ENCODE results near the gene DDI1.

DDI1 gene

GRCh38 chr11:104036588-104036987, at the start of gene DDI1:
TSS of gene DDI1 (plus strand) at chr11:104036640. CDS start at chr11:104036823, 183 bp downstream.
- no peak for DNase-seq (ENCODE audit: extremely low read depth in 1 of 2, low read depth in 1 of 2)

DNA sequence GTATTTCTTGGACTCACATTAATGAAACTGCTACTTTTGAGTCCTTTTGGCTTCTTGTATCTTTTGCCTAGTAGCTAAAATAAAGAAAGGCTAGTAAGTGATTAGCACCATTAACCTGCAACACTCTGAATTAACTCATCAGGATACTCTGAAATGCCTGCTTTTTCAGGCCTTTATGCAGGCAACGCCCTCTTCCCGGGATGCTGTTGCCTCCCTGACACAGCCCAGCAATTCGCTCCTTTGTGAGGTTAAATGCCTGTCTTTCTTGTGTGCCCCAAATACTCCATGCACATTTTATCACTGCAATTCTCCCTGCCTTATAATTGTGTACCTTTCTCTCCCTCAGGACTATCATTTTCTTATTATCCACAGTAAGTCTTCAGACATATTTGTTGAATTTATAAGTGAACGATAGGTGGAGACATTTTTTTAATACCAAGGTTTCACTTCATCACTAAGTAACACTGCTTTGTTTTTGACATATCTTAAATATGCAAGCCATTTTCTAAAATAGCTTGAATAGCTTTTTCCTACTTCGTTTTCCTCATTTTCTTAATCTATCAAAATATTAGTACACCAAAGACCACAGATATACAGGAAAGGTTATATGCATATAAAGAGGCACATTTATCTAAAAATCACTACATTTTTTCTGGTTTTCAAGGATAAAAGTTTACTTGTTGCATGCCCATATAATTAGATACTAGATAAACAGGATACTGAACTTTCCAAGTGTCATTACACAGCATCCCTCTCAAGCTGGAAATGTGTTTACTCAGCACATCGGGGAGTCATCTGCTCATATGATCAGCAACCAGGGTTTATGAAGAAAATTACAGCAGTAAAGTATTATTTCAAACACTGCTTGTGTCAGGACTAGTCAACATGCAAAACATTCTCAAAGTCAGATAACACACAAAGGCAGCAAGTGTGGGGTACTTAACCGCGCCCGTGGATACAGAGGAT, 48.5 kb upstream of the DDI1 start:
- no peak for DNase-seq (ENCODE audit: extremely low read depth in 1 of 2, low read depth in 1 of 2)

- no peak for DNase-seq (ENCODE audit: extremely low read depth in 1 of 2, low read depth in 1 of 2)
These were observed 47.9 kb upstream of the DDI1 start for GRCh38 chr11:103988595-103988969.

DNA sequence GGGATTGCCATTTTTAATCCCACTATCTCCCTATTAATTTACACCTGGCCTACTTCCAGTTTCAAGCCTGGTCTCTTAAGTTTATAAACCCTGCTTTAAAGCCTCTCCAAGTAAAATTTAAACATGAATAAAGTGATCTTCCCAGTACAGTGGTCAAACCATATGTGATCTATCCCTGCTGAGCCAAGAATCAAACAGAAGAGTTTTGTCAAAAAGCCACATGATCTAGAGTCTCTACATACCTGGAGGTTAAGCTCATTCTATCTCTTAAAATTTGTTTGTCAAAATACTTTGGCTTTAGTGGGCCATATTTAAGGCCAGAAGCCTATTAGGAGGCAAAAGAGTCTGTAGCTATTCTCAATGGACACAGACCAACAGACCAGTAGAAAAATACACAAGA, 42.9 kb upstream of the DDI1 start:
- DNase-seq (ENCODE audit: extremely low read depth in 1 of 2, low read depth in 1 of 2), result no peak

DNA sequence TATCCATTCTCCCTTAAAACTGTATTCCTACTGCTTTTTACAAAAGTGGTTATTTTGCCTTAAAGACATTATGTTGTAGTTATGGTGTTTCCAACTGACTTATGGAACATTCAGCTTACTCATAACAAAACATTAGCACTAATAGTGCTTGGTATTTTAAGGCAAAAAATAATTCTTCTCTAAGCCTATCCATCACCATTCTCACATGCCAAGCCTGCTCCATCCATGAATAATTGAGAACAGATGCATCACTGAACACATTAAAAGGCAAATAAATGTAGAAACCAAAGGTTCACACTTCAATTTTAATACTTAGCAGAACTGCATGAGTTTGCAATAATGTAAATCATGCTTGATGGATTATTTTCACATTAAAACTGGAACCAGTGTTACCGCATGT, 42.3 kb upstream of the DDI1 start:
- DNase-seq (ENCODE audit: extremely low read depth in 1 of 2, low read depth in 1 of 2), result no peak

- DNase-seq (ENCODE audit: extremely low read depth in 1 of 2, low read depth in 1 of 2), result no peak
These were observed 41.9 kb upstream of the DDI1 start for GRCh38 chr11:103994518-103994917.

GRCh38 chr11:103995896-103996295, 40.5 kb upstream of the DDI1 start:
- DNase-seq (ENCODE audit: extremely low read depth in 1 of 2, low read depth in 1 of 2), result no peak

GRCh38 chr11:103997082-103997481, 39.4 kb upstream of the DDI1 start:
- no peak for DNase-seq (ENCODE audit: extremely low read depth in 1 of 2, low read depth in 1 of 2)

DNA sequence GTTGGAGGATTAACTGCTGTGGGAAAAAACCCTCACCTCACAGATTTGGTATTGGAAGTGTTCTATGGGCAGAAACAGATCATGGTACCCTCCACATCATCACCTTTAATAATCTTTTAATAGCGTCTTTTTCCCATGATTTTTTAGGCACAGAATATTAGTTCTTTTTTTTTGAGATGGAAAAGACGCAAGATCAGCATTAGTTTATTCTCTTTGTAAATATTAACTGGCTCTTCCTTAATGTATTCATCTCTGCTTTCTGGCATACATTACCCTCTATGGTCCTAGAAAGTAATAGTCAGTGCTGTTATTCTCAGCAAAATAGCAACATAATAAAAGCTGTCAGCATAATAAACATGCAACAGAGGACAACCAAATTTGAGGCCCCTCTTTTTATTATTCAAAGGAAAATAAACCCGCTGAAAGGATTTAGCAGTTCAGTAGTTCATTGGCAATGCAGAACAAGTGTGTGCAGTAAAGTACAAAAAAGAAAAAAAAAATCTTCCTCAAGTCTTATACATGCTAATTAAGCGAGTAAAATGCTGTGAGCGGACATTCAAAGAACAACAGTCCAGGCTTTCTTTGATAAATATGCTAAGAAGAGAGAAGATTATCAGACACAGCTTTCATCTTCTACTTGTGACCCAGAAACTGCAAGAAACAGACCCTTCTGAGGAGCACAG, 37.5 kb upstream of the DDI1 start:
- no peak for DNase-seq (ENCODE audit: extremely low read depth in 1 of 2, low read depth in 1 of 2)

GRCh38 chr11:104000798-104001197, 35.6 kb upstream of the DDI1 start:
- DNase-seq (ENCODE audit: extremely low read depth in 1 of 2, low read depth in 1 of 2), result no peak

DNA sequence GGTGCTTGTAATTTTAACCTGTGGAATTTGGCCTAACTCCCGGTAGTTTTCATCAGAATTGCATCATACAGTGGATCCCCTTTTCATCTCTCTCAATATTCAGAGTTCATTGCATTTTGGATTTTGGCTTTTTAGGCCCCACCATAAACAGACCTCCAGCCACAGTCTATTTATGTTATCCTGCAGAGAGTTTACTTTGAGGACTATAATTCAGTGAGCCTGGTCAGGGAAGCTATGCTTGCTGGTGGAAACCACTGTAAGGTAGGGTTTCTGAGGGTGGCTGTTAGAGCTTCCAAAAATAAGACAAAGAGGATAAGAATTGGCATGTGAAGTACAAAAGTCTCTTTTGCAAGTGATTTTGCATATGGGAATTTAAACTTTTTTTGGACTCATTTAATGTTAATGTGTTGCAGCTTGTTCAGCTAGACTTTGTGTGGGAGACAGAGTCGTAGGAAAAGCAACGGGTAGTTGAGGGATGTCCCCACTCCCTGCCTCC, 34.8 kb upstream of the DDI1 start:
- no peak for DNase-seq (ENCODE audit: extremely low read depth in 1 of 2, low read depth in 1 of 2)

DNA sequence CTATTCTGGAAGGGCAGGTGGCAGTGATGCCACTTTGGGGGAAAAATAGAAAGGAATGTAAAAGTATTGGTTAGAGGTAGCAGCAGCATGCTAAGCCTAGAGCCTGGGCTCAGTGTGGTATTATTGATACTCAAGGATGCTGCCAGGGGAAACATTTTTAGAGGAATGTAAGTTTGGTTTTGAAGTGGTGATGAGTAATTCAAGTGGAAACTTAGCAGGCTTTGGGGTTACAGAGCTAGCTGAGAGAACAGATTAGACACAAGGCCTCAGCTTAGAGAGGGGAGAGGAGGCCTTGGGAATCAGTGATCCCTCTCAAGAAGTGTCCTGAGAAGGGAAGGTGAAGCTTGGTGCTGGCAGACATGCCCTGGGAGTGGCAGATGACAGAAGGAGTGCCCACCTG, 32.9 kb upstream of the DDI1 start:
- no peak for DNase-seq (ENCODE audit: extremely low read depth in 1 of 2, low read depth in 1 of 2)

DNA sequence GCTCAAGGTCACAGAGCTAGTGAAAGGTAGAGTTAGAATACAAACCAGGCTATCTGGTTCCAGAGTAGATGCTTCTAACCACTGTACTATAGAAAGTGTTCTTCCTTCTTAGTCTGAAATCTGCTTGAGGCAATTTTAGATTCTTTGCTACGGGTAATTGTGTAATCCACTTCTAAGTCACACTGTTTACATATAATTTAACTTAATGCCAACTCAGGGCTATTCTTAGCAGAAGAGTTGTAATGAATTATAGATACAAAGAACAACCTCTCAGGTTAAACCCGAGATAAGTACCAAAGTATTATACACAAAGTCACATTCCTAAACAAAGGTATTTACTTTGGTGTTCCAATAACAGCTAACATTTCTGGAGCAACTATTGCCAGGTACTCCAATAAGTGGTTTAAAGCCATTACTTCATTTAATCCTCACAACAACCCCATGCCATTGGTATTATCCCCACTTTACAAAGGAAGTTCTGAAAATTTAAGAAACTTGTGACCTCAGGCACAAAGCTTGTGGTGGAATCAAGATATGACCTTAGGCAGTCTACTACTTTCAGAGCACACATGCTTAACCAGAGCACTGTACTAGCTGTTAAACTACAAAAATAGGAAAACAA, 31.1 kb upstream of the DDI1 start:
- no peak for DNase-seq (ENCODE audit: extremely low read depth in 1 of 2, low read depth in 1 of 2)

DNA sequence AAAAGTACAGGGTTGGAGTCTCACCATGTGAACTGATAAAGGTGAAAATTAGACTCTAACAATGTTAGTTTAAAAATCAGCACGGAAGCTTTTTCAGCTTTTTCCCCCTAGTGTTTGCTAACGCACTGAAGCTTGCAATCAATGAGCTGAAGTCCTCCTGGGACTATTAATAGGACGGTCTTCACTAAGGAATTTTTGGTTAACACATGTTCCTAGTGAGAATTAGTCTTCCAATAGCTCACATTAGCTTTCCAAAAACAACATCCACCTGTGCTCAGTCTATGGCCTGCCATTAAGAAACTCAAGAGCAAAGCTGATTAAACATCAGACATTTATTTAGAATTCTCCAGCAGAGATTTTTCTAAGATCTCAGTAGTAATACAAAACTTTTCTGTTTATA, 26.7 kb upstream of the DDI1 start:
- DNase-seq (ENCODE audit: extremely low read depth in 1 of 2, low read depth in 1 of 2), result no peak

DNA sequence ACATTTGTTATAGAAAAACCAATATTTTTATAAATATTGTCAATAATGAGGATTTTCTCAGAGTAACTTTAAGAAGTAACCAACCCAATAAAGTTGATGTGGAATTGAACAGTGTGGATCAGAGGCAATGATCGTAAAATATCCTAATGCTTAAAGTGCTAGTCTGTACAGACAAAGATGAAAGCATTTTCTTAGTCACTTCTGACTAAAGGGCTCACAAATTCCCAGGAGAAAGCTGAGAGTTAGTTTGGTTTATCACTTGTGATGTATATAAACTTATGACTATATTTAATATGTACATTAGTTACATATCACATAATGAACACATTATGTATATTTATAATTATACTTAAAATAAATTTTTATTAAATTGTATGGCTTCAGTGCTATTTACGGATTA, 25.4 kb upstream of the DDI1 start:
- DNase-seq (ENCODE audit: extremely low read depth in 1 of 2, low read depth in 1 of 2), result no peak

DNA sequence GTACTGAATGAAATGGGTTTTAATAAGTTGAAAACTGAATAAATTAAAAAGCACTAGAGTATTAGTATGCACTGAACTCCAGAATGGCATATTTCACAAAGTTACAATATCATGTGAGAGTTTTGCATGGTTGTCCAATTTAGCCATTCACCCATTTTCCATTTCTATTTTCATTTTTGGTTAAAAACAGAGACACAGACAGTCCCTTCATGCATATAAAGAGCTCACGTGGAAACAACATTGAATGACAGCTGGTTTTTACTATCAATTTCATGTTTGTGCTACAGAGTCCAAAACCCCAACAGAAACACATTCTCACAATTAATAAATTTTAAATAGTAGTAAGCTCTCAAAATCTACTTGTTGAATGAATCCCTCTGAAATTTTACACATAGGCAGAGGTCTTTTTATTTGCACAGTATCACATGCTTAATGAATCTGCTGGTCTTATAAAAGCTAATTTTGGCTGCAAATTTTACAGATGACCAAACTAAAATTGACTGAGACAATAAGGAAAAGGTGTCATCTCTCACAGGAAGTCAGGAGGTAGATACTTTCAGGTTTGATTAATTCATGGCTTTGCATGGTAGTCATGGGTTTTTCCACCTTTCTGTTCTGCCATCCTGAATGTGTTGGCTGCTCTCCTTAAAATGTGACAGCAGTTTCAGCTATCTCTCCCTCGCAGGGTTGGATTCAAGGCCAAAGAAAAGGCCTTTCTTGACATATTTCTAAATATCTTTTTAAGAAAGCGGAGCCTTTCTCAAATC, 20.6 kb upstream of the DDI1 start:
- DNase-seq (ENCODE audit: extremely low read depth in 1 of 2, low read depth in 1 of 2), result no peak

- no peak for DNase-seq (ENCODE audit: extremely low read depth in 1 of 2, low read depth in 1 of 2)
These were observed 11.9 kb upstream of the DDI1 start for GRCh38 chr11:104024572-104024971.

DNA sequence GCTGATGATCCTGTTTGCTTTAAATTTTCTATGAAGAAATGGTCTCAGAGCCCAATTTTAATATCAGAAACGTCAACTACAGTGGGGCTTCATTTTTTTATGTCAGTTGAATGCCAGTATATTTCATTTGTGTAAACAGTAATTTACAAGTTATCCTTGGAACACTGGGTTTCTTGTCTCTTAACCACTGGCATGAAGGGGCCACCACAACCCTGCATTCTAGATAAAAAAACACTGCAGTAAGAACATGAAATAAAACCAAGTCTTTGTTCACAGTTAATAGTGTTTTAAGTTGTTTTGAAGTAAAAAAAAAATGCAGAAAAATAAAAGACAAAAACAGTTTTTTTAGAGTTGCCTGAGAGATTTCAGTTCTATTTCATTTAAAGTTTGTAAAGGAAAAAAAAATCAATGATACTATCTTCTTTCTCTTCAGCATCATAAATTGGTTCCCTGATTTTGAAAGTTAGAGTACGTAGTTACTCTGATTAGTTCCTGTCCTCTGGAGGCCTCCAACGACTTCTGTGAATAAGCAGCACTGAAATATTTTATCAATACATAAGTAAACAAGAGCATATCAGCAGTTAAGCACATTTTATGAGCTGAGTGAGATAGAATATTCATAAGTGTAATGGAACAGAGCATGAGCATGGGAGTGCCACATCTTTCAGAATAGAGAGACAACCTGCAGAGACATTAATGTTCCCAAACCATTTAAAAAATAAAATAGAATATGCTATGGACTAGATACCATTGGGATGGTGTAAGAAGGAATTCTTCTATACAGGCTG, 7.8 kb upstream of the DDI1 start:
- DNase-seq (ENCODE audit: extremely low read depth in 1 of 2, low read depth in 1 of 2), result no peak

- DNase-seq (ENCODE audit: extremely low read depth in 1 of 2, low read depth in 1 of 2), result no peak
These were observed 3.3 kb upstream of the DDI1 start for GRCh38 chr11:104033134-104033533.

- DNase-seq (ENCODE audit: extremely low read depth in 1 of 2, low read depth in 1 of 2), result no peak
These were observed 2.9 kb upstream of the DDI1 start for GRCh38 chr11:104033561-104033960.

Data from activated CD8-positive, alpha-beta memory T cell treated with anti-CD3 and anti-CD28 coated beads for 1 hour (primary cell).